GM12891 (cell line): ENCODE measurements around the gene GARIN5A.

ENCODE experiments used
- POLR2A ChIP-seq: IDR thresholded peaks from 2 replicates; pipeline ENCODE4 v1.6.1; 2011; ENCODE audit warnings: low read depth, low read length, control low read depth
- POLR2AphosphoS5 ChIP-seq: IDR thresholded peaks from 2 replicates; pipeline ENCODE4 v1.6.1; 2011; ENCODE audit warnings: low read depth, low read length, control low read depth
- TAF1 ChIP-seq: IDR thresholded peaks from 2 replicates; pipeline ENCODE4 v1.6.1; 2011; ENCODE audit warnings: low read depth, low read length, control low read depth

DNA sequence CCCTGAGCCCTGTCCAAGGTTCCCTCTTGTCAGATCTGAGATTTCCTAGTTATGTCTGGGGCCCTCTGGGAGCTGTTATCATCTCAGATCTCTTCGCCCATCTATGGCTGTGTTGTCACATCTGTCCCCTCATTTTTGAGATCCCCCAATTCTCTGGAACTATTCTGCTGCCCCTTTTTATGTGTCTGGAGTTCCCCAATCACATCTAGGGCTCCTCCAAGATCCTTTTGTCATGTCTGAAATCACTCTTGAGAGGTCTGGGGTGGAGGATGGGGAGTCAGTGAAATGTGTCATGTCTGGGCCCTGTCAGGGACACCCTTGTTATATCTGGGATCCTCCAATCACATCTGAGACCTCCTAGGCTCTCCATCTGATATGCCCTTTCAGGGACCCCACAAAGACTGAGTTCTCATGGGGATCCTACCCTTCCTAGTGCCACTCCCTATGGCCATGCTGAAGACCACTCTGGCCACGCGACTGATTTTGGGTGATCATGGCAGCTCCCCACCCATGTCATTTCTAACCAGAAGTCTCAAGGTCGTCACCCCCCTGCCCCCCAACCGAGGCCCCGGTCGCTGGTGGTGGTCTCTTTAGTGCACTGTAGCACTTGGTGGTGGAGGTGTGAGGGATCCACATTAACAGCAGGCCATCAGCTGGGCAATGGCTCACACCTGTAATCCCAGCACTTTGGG, 47.7 kb downstream of the GARIN5A start:
- TF ChIP-seq TAF1 (no peak), POLR2AphosphoS5 (no peak), POLR2A (no peak)
